SW 1271 (cell line): Measurements from ENCODE around the gene ZNF560.
A peak's percentile ranks its signal among the peaks of the same experiment; 100 is the strongest.
"Not testable (repeated sequence)": the region's sequence is repeated elsewhere in the genome, so short reads cannot be mapped to it uniquely, and the experiment has no call there.

Experiments used
- DNase-seq, 2 experiments: peaks; one replicate each; lab custom pipeline; 2025; lab: John Stamatoyannopoulos, UW

ZNF560 gene

GRCh38 chr19:9498183-9498902 is at the start of gene ZNF560:
ZNF560 (minus strand) TSS chr19:9498616; CDS start chr19:9475313, 23,303 bp downstream.
- DNase-seq = no peak

- DNase-seq = no peak
Observed at GRCh38 chr19:9547870-9548269, 49.5 kb upstream of the ZNF560 start.

- not testable (repeated sequence) for DNase-seq
Observed at GRCh38 chr19:9541281-9541680, 42.9 kb upstream of the ZNF560 start.

GRCh38 chr19:9539921-9540320 is 41.5 kb upstream of the ZNF560 start:
- DNase-seq = not testable (repeated sequence)

- not testable (repeated sequence) for DNase-seq
Observed at GRCh38 chr19:9539201-9539600, 40.8 kb upstream of the ZNF560 start.

- DNase-seq = peak; percentile 47 to 68
Observed at GRCh38 chr19:9538183-9539058, 40.0 kb upstream of the ZNF560 start, which contains the start of gene ZNF426. ZNF426 (minus strand) TSS chr19:9538645; CDS start chr19:9536232, 2,413 bp downstream.

- no peak for DNase-seq
Observed at GRCh38 chr19:9535934-9536333, 37.5 kb upstream of the ZNF560 start.

GRCh38 chr19:9531933-9532332 is 33.5 kb upstream of the ZNF560 start:
- peak in 1 of 2 experiments; percentile 12 for DNase-seq

GRCh38 chr19:9528757-9529336 is 30.4 kb upstream of the ZNF560 start:
- DNase-seq = no peak

- DNase-seq = no peak
Observed at GRCh38 chr19:9523885-9524474, 25.6 kb upstream of the ZNF560 start.

- no peak for DNase-seq
Observed at GRCh38 chr19:9507285-9507684, 8.9 kb upstream of the ZNF560 start.

GRCh38 chr19:9500796-9501195 is 2.4 kb upstream of the ZNF560 start:
- DNase-seq = no peak

- DNase-seq = no peak
Observed at GRCh38 chr19:9494096-9494495, 4.3 kb downstream of the ZNF560 start.

- no peak for DNase-seq
Observed at GRCh38 chr19:9487016-9487415, 11.4 kb downstream of the ZNF560 start.

- DNase-seq = no peak
Observed at GRCh38 chr19:9485140-9485539, 13.3 kb downstream of the ZNF560 start.

GRCh38 chr19:9474975-9475374 is 23.4 kb downstream of the ZNF560 start:
- no peak for DNase-seq

GRCh38 chr19:9467161-9467560 is 31.3 kb downstream of the ZNF560 start:
- DNase-seq = no peak

GRCh38 chr19:9461938-9462337 is 36.5 kb downstream of the ZNF560 start:
- DNase-seq = no peak

GRCh38 chr19:9456018-9456689 is 42.3 kb downstream of the ZNF560 start:
- DNase-seq = no peak

- DNase-seq = no peak
Observed at GRCh38 chr19:9453953-9454352, 44.5 kb downstream of the ZNF560 start.

GRCh38 chr19:9445037-9445436 is 53.4 kb downstream of the ZNF560 start:
- no peak for DNase-seq

GRCh38 chr19:9436358-9436757 is 62.1 kb downstream of the ZNF560 start:
- DNase-seq = no peak
